GM12874 (cell line): ENCODE results near the gene AACS.

ENCODE experiments used
- TF ChIP-seq, protein P1 (sequence below): IDR thresholded peaks from 2 replicates; pipeline ENCODE4 v1.5.1; 2011; ENCODE audit warnings: low read depth, mild to moderate bottlenecking, control low read depth, low read length, moderate library complexity; ENCODE audit not compliant: insufficient read depth

AACS gene

GRCh38 chr12:125124320-125124966, 59.2 kb downstream of the AACS start:
- TF ChIP-seq, protein P1, sequence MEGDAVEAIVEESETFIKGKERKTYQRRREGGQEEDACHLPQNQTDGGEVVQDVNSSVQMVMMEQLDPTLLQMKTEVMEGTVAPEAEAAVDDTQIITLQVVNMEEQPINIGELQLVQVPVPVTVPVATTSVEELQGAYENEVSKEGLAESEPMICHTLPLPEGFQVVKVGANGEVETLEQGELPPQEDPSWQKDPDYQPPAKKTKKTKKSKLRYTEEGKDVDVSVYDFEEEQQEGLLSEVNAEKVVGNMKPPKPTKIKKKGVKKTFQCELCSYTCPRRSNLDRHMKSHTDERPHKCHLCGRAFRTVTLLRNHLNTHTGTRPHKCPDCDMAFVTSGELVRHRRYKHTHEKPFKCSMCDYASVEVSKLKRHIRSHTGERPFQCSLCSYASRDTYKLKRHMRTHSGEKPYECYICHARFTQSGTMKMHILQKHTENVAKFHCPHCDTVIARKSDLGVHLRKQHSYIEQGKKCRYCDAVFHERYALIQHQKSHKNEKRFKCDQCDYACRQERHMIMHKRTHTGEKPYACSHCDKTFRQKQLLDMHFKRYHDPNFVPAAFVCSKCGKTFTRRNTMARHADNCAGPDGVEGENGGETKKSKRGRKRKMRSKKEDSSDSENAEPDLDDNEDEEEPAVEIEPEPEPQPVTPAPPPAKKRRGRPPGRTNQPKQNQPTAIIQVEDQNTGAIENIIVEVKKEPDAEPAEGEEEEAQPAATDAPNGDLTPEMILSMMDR = no peak

DNA sequence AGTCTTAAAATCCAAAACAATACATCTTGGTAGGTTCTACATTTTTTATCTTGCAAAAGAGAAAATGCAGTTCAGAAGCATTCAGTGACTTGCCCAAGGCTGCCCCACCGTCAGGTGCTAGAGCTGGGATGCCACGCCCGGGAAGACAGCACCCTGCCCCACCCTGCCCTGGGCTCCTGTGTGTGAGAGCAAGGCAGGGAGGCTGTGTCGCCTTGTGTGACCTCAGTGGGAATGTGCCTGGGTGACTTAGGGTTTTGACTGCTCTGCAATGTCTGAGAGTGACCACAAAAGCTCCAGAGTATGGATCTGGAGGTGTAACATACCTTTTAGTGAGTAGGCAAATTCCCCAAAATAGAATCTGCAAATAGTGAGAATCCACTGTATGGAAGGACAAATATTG, 60.0 kb downstream of the AACS start:
- TF ChIP-seq, protein P1 = no peak

DNA sequence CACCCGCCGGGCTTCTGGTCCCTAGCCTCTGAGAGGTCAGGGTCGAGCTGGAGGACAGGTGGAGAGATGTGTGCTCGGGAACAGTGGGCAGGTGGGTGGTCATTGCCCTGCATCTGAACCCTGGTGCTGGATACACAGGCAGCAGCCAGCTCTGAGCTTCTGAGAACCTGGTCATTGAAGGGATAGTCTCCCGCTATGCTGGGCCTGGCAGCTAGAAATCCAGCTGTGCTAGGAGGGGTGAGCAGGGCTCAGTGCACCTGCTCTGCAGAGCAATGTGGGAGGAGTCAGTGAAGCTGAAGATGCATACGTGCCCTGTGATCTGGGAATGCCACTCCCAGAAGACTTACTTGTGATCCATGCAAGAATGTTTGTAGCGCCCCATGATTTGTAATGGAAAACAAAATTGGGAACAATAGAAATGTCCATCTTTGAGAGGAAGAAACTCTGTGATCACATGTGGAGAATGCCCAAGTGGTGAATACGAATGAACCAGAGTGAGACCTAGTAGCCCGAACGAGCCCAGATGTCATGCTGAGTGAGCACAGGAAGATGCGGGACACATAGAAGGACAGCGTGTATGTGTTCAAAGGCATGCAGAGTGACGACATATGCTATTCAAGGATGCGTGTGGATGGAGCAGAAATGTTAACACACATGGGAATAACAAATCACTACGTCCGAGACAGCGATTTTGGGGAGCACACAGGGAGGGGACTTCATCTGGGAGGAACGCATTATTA, 63.4 kb downstream of the AACS start:
- TF ChIP-seq, protein P1 = no peak

DNA sequence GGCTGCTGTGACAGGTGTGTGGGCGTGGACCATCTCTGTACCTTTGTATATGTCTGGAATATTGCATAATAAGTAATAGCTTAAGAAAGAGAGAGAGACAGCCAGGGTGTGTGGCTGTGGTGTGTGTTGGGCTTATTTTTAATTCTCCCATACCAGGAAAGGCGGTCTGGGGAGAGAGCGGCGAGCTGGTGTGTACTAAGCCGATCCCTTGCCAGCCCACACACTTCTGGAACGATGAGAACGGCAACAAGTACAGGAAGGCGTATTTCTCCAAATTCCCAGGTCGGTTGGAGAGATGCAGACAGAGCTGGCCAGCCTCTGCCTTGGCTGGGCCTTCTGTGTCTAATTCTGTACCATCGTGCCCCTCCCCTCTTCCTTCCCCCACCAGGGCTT, 63.9 kb downstream of the AACS start:
- TF ChIP-seq, protein P1 = no peak

- TF ChIP-seq, protein P1 = no peak
These were observed 64.5 kb downstream of the AACS start for GRCh38 chr12:125129591-125130255.

DNA sequence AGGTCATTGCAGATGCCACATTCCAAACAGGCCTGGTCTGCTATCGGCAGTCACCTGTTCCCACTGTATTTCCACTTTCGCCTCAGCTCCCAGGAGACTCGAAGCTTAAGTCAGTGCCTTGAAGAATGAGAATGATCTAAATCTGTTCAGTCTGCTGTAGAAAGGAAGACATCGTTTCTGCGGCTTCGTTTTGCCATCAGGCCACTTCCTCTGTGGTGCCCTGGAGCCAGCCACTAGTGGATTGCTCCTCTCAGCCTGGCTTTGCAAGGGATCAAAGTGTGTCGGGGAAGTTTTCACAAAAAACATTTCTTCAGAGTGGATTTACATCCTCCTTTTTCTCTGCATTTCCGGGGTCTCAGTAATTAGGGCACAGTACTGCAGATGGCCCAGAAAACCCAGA, 66.7 kb downstream of the AACS start:
- TF ChIP-seq, protein P1 = no peak

- TF ChIP-seq, protein P1 = no peak
These were observed 67.6 kb downstream of the AACS start for GRCh38 chr12:125132698-125133400.
